AG04449 (cell line): ENCODE results near the gene ABCB8.

Experiments used
- CTCF ChIA-PET: fragments of 350-600 bp; formaldehyde crosslinking; extraction: SDS; loops from one replicate; lab custom pipeline; 2021; ENCODE audit warnings: antibody characterized with exemption; lab: Yijun Ruan, JAX
- POLR2A ChIA-PET: fragments of 400-600, 350-600 bp; formaldehyde crosslinking; extraction: SDS; loops from one replicate; lab custom pipeline; 2020; ENCODE audit warnings: antibody characterized with exemption, inconsistent platforms; lab: Yijun Ruan, JAX
- DNase-seq: peaks from one replicate; pipeline ENCODE4 v3.0.0-alpha.2; 2010; ENCODE audit warnings: low read depth, low spot score
- H3K4me3 ChIP-seq: 2 replicates; pipeline ENCODE4 v1.5.1; 2011; ENCODE audit warnings: low read depth, mild to moderate bottlenecking, control low read depth, low read length
- TF ChIP-seq, protein P1 (sequence below): IDR thresholded peaks from one replicate; pipeline ENCODE4 v1.5.1; 2011; ENCODE audit warnings: mild to moderate bottlenecking, moderate library complexity, low read length, control low read depth, inconsistent platforms; ENCODE audit not compliant: insufficient read depth; ENCODE audit errors: missing control alignments

Gene ABCB8

GRCh38 chr7:150990416-150991186 is 37.6 kb upstream of the ABCB8 start, which contains the start of gene NOS3:
NOS3 (plus strand) TSS chr7:150991017; CDS start chr7:150993804, 2,787 bp downstream.
- no peak for DNase-seq
- POLR2A ChIA-PET: no interaction called here
- CTCF ChIA-PET: interaction anchor here (0.8 to 3.5 kb wide), 4 partner anchors 10 to 121 kb away, joined by 3 to 21 read pairs (median 10); partner anchors contain the start of gene ABCB8
- TF ChIP-seq, protein P1, sequence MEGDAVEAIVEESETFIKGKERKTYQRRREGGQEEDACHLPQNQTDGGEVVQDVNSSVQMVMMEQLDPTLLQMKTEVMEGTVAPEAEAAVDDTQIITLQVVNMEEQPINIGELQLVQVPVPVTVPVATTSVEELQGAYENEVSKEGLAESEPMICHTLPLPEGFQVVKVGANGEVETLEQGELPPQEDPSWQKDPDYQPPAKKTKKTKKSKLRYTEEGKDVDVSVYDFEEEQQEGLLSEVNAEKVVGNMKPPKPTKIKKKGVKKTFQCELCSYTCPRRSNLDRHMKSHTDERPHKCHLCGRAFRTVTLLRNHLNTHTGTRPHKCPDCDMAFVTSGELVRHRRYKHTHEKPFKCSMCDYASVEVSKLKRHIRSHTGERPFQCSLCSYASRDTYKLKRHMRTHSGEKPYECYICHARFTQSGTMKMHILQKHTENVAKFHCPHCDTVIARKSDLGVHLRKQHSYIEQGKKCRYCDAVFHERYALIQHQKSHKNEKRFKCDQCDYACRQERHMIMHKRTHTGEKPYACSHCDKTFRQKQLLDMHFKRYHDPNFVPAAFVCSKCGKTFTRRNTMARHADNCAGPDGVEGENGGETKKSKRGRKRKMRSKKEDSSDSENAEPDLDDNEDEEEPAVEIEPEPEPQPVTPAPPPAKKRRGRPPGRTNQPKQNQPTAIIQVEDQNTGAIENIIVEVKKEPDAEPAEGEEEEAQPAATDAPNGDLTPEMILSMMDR: no peak
- H3K4me3 ChIP-seq: no peak within 1 kb of the TSS

DNA sequence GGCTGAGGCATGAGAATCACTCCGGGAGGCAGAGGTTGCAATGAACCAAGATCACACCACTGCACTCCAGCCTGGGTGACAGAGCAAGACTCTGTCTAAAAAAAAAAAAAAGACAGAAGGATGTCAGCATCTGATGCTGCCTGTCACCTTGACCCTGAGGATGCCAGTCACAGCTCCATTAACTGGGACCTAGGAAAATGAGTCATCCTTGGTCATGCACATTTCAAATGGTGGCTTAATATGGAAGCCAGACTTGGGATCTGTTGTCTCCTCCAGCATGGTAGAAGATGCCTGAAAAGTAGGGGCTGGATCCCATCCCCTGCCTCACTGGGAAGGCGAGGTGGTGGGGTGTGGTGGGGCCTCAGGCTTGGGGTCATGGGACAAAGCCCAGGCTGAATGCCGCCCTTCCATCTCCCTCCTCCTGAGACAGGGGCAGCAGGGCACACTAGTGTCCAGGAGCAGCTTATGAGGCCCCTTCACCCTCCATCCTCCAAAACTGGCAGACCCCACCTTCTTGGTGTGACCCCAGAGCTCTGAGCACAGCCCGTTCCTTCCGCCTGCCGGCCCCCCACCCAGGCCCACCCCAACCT is 36.1 kb upstream of the ABCB8 start:
- no peak overlapping the region for H3K4me3 ChIP-seq
- CTCF ChIA-PET: interaction anchor here (0.7 to 1.6 kb wide), 4 partner anchors 8 to 132 kb away, joined by 3 to 5 read pairs (median 4); no protein-coding TSS in a partner anchor
- no peak for DNase-seq
- TF ChIP-seq, protein P1: no peak
- POLR2A ChIA-PET: no interaction called here

DNA sequence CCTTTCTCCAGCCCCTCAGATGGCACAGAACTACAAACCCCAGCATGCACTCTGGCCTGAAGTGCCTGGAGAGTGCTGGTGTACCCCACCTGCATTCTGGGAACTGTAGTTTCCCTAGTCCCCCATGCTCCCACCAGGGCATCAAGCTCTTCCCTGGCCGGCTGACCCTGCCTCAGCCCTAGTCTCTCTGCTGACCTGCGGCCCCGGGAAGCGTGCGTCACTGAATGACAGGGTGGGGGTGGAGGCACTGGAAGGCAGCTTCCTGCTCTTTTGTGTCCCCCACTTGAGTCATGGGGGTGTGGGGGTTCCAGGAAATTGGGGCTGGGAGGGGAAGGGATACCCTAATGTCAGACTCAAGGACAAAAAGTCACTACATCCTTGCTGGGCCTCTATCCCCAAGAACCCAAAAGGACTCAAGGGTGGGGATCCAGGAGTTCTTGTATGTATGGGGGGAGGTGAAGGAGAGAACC is 35.4 kb upstream of the ABCB8 start:
- POLR2A ChIA-PET: no interaction called here
- TF ChIP-seq, protein P1: no peak
- no peak for DNase-seq
- H3K4me3 ChIP-seq: no peak overlapping the region
- CTCF ChIA-PET: interaction anchor here (1.1 to 1.6 kb wide), 3 partner anchors 8 to 95 kb away, joined by 4 to 5 read pairs (median 4); no protein-coding TSS in a partner anchor

DNA sequence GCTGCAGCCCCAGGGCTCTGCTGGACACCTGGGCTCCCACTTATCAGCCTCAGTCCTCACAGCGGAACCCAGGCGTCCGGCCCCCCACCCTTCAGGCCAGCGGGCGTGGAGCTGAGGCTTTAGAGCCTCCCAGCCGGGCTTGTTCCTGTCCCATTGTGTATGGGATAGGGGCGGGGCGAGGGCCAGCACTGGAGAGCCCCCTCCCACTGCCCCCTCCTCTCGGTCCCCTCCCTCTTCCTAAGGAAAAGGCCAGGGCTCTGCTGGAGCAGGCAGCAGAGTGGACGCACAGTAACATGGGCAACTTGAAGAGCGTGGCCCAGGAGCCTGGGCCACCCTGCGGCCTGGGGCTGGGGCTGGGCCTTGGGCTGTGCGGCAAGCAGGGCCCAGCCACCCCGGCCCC is 34.7 kb upstream of the ABCB8 start:
- no peak overlapping the region for H3K4me3 ChIP-seq
- ChIA-PET CTCF (interaction anchor here (1.1 to 2.3 kb wide), 7 partner anchors 8 to 96 kb away, joined by 3 to 24 read pairs (median 5); no protein-coding TSS in a partner anchor), POLR2A (no interaction called here)
- no peak for DNase-seq
- TF ChIP-seq, protein P1: no peak

- TF ChIP-seq, protein P1: no peak
- POLR2A ChIA-PET: no interaction called here
- CTCF ChIA-PET: interaction anchor here (1.1 to 2.3 kb wide), 7 partner anchors 9 to 117 kb away, joined by 3 to 24 read pairs (median 3); no protein-coding TSS in a partner anchor
- no peak overlapping the region for H3K4me3 ChIP-seq
- no peak for DNase-seq
These were observed 34.0 kb upstream of the ABCB8 start for GRCh38 chr7:150994141-150994837.
